GM13976 (cell line): ENCODE results near the gene MADCAM1.
A peak's percentile ranks its signal among the peaks of the same experiment; 100 is the strongest.

Source experiments
- DNase-seq: peaks from one replicate; pipeline ENCODE4 v3.0.0; 2012; ENCODE audit warnings: low spot score
- CTCF ChIP-seq: IDR thresholded peaks from 2 replicates; pipeline ENCODE4 v1.5.1; 2012; ENCODE audit warnings: borderline replicate concordance, mild to moderate bottlenecking; ENCODE audit not compliant: insufficient read depth; ENCODE audit errors: extremely low read depth, missing control alignments, control extremely low read depth
- in situ Hi-C: fragments of 300-500 bp; cut with MboI; formaldehyde crosslinking; loops from one replicate; pipeline ENCODE4 v1.12.0; 2022; ENCODE audit warnings: low sequenced_read_pairs, mixed read lengths, inconsistent platforms; ENCODE audit not compliant: unreplicated experiment

MADCAM1 gene

GRCh38 chr19:506404-507285 is 10.4 kb downstream of the MADCAM1 start:
- in situ Hi-C loops, result no loop called here
- TF ChIP-seq CTCF, result peak; percentile 98
- DNase-seq, result peak; percentile 98

- in situ Hi-C loops, result no loop called here
- DNase-seq, result peak; percentile 87
- no peak for TF ChIP-seq CTCF
Measured at GRCh38 chr19:507286-508203, 11.3 kb downstream of the MADCAM1 start, which contains the start of gene TPGS1. Gene TPGS1, plus strand, starts transcription at chr19:507497. Its CDS starts 10 bp downstream, at chr19:507507.

GRCh38 chr19:508204-509150 is 12.2 kb downstream of the MADCAM1 start:
- DNase-seq, result no peak
- no peak for TF ChIP-seq CTCF
- in situ Hi-C loops, result no loop called here

GRCh38 chr19:510606-511100 is 14.4 kb downstream of the MADCAM1 start:
- in situ Hi-C loops, result no loop called here
- TF ChIP-seq CTCF, result peak; percentile 89

GRCh38 chr19:511101-511851 is 15.0 kb downstream of the MADCAM1 start:
- in situ Hi-C loops, result no loop called here
- DNase-seq, result no peak
- TF ChIP-seq CTCF, result no peak

More at GRCh38 chr19:510606-511100, 14.4 kb downstream of the MADCAM1 start:
- peak; percentile 91 for DNase-seq
